Left lobe of liver (tissue), 2 donors: ENCODE results near the gene DOK6. TPM values are rescaled to one million over a fixed set of nuclear protein-coding genes. Genes with fewer than 3 reads are reported as not detected.

Experiments used
- ATAC-seq: fragments of 200-7000 bp; cut with Tn5 transposase; one replicate; pipeline ENCODE4 v1.9.1; 2020; ENCODE audit warnings: mild to moderate bottlenecking, moderate library complexity
- DNase-seq: peaks from one replicate; pipeline ENCODE4 v3.0.0-alpha.2; 2020; ENCODE audit warnings: low spot score
- total RNA-seq: library from RNA; stranded (reverse); gene quantifications from one replicate; pipeline ENCODE4 v1.2.1, GENCODE V29; 2021
- donor health status: DM: no; HTN: no; CAD: no; lungs with moderate emphysema.
- donor health status: DM: no; HTN: yes; CAD: no.

The DOK6 gene
- total RNA-seq, 1 donor from 2014 or later = 2.4 TPM

- DNase-seq = no peak
These were observed 13.5 kb downstream of the DOK6 start for GRCh38 chr18:69414184-69414583.

GRCh38 chr18:69432847-69433246 lies 32.2 kb downstream of the DOK6 start:
- ATAC-seq = no peak
- no peak for DNase-seq

More at GRCh38 chr18:69414184-69414583, 13.5 kb downstream of the DOK6 start:
- ATAC-seq = no peak

DNA sequence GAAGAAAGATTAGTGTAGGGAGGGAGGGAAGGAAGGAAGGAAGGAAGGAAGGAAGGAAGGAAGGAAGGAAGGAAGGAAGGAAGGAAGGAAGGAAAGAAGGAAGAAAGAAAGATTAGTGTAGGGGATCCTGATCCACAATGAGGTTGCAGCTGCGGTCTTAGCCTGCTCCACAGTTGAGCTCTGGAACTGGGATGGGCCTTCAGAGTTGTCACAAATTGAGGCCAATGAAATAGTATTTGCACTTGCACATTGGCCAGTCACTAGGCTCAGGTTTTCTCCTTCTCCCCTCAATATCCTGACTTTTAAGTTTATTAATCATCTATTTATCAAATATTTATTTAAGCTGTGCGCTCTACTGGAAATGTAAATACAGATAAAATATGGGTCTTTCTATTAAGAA lies 34.3 kb downstream of the DOK6 start:
- DNase-seq = no peak
- ATAC-seq = no peak

DNA sequence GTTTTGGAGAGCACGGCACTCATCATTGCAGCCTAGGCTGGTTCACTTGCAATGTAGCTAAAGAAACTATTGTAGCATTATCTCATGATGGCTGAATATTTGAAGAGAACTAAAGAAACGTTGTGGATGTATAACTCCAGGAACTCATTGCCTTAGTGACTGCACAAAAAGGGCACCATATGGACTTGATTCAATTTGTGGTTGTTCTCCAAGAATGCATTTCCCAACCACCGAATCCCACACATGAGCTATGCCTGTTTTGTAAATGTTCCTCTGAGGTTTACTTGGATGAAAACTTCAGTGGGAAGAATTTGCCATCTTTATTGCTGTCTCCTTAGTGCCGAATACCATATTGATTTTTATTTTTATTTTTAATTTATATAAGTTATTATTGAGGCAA lies 43.5 kb downstream of the DOK6 start:
- no peak for ATAC-seq
- no peak for DNase-seq

DNA sequence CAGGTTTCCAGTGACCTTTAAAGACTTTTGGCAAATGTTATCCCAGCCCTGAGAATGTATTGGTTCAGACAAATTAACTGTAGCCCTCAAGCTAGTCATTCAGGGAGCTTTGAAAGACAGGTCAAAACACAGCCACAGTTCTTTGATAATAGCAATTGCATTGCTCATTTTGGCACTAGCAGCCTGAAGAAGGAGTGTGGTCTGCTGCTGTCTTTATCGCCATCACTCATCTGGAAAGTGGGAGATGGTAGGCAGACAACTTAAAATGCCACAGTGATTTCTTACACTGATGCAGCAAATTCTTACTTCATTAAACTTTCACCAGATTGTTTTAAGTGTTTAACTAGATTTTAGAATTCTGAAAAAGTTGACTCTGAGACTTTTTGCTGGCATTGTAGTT lies 47.2 kb downstream of the DOK6 start:
- DNase-seq (no peak), ATAC-seq (no peak)

DNA sequence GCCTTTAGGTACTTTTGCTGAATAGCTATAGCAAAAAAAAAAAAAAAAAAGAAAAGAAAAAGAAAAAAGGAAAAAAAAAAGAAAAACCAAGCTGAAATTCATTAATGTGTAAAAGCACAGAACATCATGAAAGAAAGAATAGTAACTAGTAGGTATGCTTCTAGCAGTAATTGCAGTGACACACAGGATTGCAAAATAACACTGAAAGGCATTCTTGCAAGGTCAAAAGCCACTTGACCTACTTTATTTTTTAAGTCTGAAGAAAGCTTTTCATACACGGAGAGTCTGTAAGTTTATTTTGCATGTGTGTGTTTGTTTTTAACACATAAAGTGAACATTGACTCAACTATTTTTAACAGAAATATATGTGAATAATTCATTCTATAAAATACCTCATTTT lies 54.4 kb downstream of the DOK6 start:
- ATAC-seq = no peak

DNA sequence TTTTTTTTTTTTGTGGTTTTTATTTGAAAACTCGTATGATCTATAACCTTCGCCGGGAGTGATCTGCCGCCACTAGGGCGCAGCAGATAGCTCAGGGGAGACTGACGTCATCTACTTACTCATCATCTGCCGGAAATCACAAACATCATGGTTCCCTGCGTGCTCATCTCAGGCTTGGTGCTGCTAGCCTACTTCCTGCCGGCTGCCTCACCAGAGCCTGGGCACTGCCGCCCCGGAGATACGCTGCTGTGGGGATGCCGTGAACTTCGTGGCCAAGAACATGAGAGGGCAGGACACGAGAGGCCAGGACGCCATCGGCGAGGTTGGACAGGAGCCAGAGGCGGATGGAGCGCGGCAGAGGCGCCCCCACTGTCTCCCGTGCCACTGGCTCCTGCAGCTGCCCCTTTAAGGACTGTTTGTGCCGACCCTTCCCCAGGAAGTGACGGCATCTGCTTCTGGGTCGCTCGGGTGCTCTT lies 68.8 kb downstream of the DOK6 start:
- DNase-seq = no peak
- ATAC-seq = no peak

More for the DNA sequence above, 54.4 kb downstream of the DOK6 start:
- no peak for DNase-seq

DNA sequence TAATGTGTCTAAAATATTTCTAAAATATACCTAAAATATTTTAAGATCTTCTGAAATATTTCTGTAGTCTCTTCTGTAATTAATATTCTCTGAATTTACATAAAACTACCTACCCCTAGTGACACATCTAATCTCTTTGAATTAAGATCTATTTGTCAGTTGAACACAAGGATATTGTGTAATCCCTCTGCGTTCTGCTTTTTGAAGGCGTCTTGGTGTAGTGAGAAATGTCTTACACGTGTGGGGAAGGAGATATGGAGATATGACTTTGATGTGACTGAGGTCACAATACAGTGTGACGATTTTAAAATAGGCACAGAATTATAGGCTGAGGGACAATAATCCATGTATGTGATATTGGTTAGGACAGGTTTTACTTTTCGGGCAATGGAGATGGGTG lies 79.8 kb downstream of the DOK6 start:
- DNase-seq (no peak), ATAC-seq (no peak)

DNA sequence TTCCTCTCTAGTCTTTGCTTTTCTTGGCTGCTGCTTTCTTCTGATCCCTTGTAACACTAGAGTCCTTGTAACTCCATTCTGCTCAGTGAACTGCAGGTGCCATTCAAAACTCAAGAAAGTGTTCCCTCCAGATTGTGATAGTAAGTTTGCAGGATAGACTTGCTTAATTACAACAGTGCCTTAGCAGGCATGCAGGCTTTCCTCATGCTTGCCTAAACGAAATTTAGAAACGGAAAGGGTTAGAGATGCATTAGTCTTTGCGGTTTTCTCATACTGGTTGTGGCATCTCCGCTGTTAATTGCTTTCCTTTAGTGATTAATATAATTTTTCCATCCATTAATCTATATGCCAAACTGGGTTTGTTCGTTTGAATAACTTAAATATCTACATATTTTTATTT lies 82.9 kb downstream of the DOK6 start:
- no peak for DNase-seq
- no peak for ATAC-seq

- ATAC-seq (peak; percentile 60), DNase-seq (no peak)
These were observed 84.2 kb downstream of the DOK6 start for GRCh38 chr18:69484699-69485396.

- ATAC-seq (no peak), DNase-seq (no peak)
These were observed 87.1 kb downstream of the DOK6 start for GRCh38 chr18:69487488-69488394.

DNA sequence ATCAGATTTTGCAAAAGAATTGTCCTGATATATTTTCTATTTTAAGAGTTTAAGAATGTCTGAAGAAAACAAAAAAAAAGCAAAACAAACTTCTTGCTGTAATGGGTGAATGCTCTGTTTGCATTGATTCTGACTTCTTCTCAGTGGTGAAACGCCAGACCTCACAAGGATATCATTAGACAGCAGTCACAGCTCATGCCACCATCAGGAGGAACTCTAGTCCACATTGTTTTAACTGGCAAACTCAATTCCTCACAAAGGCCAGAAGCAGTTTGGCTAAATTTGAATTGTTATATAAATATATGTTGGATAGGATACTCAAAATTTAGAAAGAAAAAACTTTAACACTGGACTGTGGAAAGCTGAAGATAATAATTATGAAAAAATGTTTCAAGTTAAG lies 89.4 kb downstream of the DOK6 start:
- ATAC-seq (no peak), DNase-seq (no peak)

DNA sequence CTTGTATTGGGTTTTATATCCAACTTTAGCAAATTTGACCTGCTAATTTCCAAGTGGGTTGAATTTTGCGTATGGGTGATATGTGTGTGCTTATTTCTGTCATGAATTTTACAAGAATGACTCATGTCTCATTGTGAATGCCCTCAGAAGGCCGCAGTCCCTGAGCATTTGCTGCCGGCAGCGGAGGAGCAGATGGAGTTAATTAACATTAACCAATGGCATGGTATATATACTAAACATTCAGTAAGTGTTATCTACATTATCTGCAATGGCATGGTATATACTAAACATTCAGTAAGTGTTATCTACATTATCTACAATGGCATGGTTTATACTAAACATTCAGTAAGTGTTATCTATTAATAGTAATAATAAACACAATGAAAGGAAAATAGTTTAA lies 90.1 kb downstream of the DOK6 start:
- no peak for ATAC-seq
- no peak for DNase-seq

DNA sequence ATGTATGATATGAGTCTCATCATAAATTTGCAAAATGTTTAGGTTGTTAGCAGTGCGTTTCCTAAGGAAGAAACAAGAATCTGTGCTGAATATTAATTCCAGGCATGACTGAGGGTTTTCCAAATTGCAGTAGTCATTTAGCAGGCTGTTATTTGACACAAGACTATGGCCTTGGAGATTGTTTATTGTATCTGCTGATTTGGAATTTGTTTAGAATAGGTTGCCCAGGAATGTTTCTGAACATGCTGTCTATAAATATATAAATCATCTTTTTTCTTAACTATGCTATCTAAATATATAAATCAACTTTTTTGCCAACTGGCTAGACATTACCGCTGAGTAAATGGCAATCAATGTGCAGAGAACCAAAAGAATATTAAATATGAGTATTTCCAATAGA lies 90.9 kb downstream of the DOK6 start:
- ATAC-seq (no peak), DNase-seq (no peak)

DNA sequence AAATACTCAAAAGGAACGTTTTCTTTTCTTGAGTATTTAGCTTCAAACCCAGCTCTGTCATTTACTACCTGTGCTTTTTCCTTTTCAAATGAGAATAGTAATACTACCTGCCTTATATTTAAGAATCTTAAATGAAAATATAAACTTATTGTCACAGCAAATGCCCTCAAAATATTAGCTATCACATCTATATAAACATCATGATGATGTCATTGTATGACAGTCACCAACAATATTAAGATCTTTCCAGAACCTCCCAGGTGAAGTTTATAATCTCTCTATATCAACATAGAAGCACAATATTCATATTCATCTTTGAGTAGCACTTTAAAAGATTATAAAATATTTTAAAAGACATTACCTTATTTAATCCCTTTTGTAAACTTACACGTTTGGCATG lies 92.2 kb downstream of the DOK6 start:
- DNase-seq (no peak), ATAC-seq (no peak)

- no peak for ATAC-seq
These were observed 94.2 kb downstream of the DOK6 start for GRCh38 chr18:69494841-69495240.

GRCh38 chr18:69495338-69495737 lies 94.7 kb downstream of the DOK6 start:
- no peak for ATAC-seq

More at GRCh38 chr18:69494841-69495240, 94.2 kb downstream of the DOK6 start:
- DNase-seq = no peak

GRCh38 chr18:69495841-69496533 lies 95.3 kb downstream of the DOK6 start:
- ATAC-seq (no peak), DNase-seq (no peak)

More at GRCh38 chr18:69495338-69495737, 94.7 kb downstream of the DOK6 start:
- no peak for DNase-seq

DNA sequence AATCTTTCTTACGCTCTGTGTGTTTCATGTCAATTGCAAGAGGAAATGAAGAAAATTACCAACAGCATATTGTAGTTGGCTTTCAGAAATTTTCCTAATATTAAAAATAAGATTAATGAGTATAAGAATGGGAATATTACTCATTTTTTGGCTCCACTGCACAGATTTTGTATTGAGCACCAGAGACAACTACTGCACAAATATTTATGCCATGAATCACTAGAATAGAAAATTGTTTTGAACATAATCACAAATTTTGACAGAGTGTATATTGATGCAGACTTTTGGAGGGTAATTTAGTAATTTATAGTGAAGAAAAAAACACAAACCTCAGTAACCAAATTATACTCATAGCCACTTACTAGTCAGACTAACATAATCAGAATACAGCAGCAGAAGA lies 118.3 kb downstream of the DOK6 start:
- DNase-seq = no peak
- no peak for ATAC-seq

GRCh38 chr18:69523582-69523981 lies 122.9 kb downstream of the DOK6 start:
- DNase-seq (no peak), ATAC-seq (no peak)

GRCh38 chr18:69528435-69528834 lies 127.7 kb downstream of the DOK6 start:
- DNase-seq (no peak), ATAC-seq (no peak)
